HG03460 (cell line): ENCODE measurements around the gene RELT.

Experiments used
- ATAC-seq: cut with Tn5 transposase; IDR thresholded peaks from one replicate; pipeline ENCODE4 v1.9.1; 2021; ENCODE audit not compliant: unreplicated experiment

The RELT gene

GRCh38 chr11:73401924-73402833 lies 26.0 kb downstream of the RELT start:
- no peak for ATAC-seq

- no peak for ATAC-seq
Observed at GRCh38 chr11:73402834-73403185, 26.6 kb downstream of the RELT start.

GRCh38 chr11:73403541-73403940 lies 27.3 kb downstream of the RELT start:
- ATAC-seq, result no peak

DNA sequence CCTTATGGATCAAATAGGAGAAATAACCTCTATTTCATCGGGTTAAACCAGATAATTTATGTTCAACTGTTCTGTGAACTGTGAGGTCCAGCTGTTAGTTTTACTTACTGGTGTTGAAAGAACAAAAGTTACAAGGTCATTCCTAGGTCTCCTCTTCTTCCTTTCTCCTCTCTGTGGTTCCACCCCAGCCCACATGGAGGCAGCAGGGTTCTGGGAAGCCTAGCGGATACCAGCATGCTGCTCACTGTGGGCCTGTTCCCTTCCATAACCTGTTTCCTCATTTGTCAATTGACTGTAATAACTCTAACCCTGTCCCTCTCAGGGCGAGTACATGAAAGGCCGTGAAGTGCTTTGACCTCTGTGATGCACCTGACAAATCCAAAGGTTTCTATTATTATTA lies 27.8 kb downstream of the RELT start:
- no peak for ATAC-seq

- no peak for ATAC-seq
Observed at GRCh38 chr11:73404506-73405145, 28.4 kb downstream of the RELT start.

GRCh38 chr11:73405146-73405510 lies 28.9 kb downstream of the RELT start:
- ATAC-seq, result no peak

- ATAC-seq, result no peak
Observed at GRCh38 chr11:73406131-73406530, 29.9 kb downstream of the RELT start.

GRCh38 chr11:73406619-73407018 lies 30.4 kb downstream of the RELT start:
- no peak for ATAC-seq

DNA sequence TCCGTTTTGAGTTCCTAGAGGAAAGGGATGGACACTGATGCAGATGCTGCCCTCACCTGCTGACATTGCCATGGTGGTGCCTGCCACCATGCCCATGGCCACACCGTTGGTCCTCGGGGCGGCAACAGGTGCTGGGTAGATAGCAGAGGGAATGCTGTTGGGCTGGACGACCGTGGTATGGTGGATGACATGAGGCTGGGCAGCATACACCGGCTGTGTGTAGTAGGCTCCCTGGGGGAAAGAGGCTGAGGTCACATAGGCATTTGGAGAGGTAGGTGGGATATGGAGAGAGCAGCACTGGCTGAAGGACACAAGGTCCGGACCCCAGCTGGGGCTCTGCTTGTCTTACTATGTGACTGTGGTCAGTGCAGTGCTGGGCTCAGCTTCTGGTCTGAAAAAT lies 33.2 kb downstream of the RELT start:
- no peak for ATAC-seq

DNA sequence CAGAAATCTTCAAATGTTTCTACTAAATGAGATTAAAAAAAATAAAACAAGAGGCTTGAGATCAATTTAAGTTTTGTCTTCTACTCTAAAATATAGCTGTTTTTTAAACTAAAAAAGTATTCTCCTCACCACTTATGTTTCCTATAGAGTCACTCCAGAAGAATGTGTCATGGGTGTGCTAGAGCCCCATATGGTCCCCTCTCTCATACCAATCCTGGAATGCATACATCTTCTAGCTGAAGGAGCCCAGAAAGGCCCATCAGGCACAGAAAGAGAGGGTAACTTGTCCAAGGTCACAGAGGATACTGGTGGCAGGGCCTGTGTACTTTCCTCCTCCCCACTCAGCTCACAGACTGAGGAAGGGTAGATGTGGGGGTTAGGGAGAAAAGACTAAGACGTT lies 34.4 kb downstream of the RELT start:
- no peak for ATAC-seq

DNA sequence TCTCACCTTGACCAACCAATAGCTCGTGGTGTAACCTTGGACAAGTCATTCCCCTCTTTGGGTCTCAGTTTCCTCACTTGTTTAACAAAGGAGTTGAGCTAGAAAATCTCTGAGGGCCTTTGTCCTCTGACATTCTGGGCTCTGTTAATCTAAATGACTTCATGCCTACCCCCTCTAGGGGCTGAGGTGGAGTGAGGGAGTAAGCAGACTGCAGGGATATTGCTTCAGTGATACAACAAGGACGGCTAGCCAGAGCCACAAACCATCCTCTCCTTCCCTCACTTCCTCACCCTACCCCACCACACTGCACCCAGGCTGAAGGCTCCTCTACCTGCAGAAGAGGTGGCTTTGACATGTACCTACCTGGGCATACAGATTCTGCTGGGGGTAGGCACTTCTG lies 34.8 kb downstream of the RELT start:
- no peak for ATAC-seq

DNA sequence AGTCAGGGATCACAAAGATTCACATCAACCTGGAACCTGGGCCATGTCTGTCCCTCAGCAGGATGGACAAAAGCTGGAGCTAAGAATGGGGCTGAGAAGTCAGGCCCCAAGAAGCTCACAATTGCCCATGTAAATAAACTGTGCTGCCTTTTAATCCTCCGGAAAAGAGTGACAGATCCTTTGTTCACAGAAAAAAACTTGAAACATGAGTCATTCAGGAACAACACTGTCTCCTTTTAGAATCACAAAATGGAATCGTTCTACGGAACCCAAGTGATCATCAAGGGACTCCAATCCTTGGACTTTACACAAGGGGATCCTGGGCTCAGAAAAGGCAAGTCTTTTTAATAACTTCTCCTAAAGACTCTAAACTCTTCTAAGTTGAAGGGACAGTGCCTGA lies 36.1 kb downstream of the RELT start:
- ATAC-seq, result no peak

- ATAC-seq, result no peak
Observed at GRCh38 chr11:73413256-73413655, 37.1 kb downstream of the RELT start.

DNA sequence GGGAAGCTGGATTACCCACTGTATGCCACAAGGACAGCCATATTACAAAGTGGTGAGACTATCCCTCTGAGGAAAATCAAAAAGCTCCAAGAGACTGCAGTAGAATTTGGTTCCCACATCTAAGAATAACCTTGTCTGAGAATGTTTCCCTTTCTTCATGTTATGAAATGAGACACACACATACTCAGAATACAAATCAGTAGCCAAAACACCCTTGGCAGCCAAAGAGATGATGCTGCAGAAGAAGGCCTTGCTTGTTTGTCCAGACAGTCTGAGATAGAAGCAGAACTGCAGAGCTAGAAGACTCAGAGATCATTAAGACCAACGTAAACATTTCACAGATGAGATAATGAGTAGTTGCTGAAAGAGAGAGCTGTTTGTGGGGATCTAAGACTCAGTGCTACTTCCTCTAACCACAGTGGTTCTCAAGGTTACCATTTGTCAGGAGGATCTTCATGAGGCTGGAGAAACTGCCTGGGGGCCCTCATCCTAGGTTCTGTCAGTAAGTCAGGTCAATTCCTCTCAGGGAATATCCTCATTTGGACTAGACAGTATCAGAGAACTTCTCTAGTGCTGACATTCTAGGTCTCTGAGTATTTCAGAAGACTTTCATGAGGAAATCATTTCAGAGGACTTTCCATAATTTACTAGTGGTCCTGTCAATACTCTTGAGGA lies 38.9 kb downstream of the RELT start:
- ATAC-seq, result peak; percentile 42

GRCh38 chr11:73415854-73416615 lies 39.8 kb downstream of the RELT start:
- ATAC-seq, result no peak

DNA sequence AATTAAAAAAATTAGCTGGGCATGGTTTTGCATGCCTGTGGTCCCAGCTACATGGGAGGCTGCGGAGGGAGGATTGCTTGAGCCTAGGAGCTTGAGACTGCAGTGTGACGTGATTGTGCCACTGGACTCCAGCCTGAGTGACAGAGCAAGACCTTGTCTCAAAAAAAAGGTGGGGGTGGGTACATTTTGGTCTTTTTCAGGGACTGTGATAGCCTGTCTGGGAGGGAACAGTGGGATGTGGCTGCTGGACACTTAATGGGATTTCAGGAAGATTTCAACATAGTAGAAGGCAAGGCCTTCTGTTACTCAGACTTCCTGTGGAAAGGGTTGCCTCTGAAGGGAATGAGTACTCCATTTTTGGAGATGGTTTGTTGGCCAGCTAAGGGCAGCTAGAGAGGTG lies 40.6 kb downstream of the RELT start:
- ATAC-seq, result no peak

- no peak for ATAC-seq
Observed at GRCh38 chr11:73420136-73420535, 43.9 kb downstream of the RELT start.

GRCh38 chr11:73422886-73423285 lies 46.7 kb downstream of the RELT start:
- ATAC-seq, result no peak

DNA sequence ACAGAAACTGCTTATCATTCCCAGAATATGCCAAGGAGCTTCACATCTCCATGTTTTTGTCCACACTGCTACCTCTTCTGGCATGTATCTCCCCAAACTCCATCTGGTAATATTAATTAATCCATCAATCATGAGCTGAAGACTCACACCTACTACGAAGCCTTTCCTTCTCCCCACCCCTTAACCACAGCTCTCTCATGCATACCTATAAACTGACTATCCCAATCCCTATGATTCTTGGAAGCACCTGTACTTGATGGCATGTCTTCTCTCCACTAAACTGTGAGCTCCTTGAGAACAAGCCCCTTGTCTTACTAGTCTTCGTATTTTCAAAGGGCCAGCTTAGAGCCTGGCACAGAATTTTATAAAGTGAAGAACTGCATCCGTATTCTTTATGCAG lies 47.3 kb downstream of the RELT start:
- no peak for ATAC-seq

DNA sequence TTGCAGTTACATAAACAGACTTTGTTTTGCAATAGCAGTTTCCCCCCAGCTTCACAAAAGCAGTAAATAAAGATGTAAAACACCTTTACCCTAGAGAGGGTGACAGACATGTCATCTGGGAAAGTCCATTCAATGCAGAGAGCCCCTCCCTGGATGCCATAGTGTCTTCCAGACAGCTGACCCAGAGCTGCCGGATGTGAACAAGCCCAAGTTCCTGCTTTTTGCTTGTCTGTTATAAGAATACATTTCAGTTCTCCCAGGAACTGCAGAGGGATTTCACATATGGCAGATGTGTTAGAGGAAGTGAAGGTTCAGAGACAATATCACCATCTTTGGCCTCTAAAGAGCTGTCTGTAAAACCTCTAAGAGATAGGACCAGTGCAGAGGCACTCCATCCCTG lies 48.9 kb downstream of the RELT start:
- ATAC-seq, result no peak

GRCh38 chr11:73426219-73426850 lies 50.1 kb downstream of the RELT start:
- ATAC-seq, result no peak
